ENCODE results near the gene AOC3.
"Not testable (repeated sequence)": the region's sequence is repeated elsewhere in the genome, so short reads cannot be mapped to it uniquely, and the experiment has no call there.

Gene AOC3

GRCh38 chr17:42894283-42895184, 43.5 kb downstream of the AOC3 start:
- no peak for DNase-seq

GRCh38 chr17:42895185-42895555, 44.2 kb downstream of the AOC3 start:
- DNase-seq, result no peak

GRCh38 chr17:42898147-42898811, 47.3 kb downstream of the AOC3 start:
- DNase-seq, result no peak

- DNase-seq, result not testable (repeated sequence)
Measured at GRCh38 chr17:42899981-42900380, 49.0 kb downstream of the AOC3 start.

GRCh38 chr17:42900460-42901331, 49.7 kb downstream of the AOC3 start, which contains the start of gene G6PC1:
G6PC1 (plus strand) TSS chr17:42900799; CDS start chr17:42900877, 78 bp downstream.
- DNase-seq, result no peak

GRCh38 chr17:42901535-42902229, 50.7 kb downstream of the AOC3 start:
- no peak for DNase-seq

GRCh38 chr17:42904110-42904469, 53.1 kb downstream of the AOC3 start:
- no peak for DNase-seq

GRCh38 chr17:42906772-42907446, 55.9 kb downstream of the AOC3 start:
- no peak for DNase-seq

Measured in NCI-H748 treated with DMSO at 0.1 percent for 48 hours (cell line).